Activated CD4-positive, alpha-beta T cell treated with anti-CD3 and anti-CD28 coated beads for 36 hours (primary cell): ENCODE measurements around the gene THBS4. TPM values are rescaled to one million over a fixed set of nuclear protein-coding genes. Genes with fewer than 3 reads are reported as not detected.
"Not testable (repeated sequence)": the region's sequence is repeated elsewhere in the genome, so short reads cannot be mapped to it uniquely, and the experiment has no call there.

Experiments
- ATAC-seq: fragments of 200-7000 bp; cut with Tn5 transposase; one replicate; pipeline ENCODE4 v1.10.0; 2021; ENCODE audit warnings: mild to moderate bottlenecking, moderate library complexity
- CTCF ChIA-PET: fragments of 350-600 bp; sonication (Branson Sonifier 250); formaldehyde crosslinking; loops from one replicate; lab custom pipeline; 2021; ENCODE audit warnings: antibody characterized with exemption; lab: Charles Lee
- POLR2A ChIA-PET: fragments of 350-600 bp; sonication (Branson Sonifier 250); formaldehyde crosslinking; loops from one replicate; lab custom pipeline; 2021; ENCODE audit warnings: antibody characterized with exemption, inconsistent platforms; lab: Charles Lee
- DNase-seq: peaks from one replicate; pipeline ENCODE4 v3.0.0-alpha.2; 2020
- H3K27ac Mint-ChIP-seq: one replicate; pipeline ENCODE4 v1.8.0; 2021; ENCODE audit warnings: mixed read lengths
- H3K27me3 Mint-ChIP-seq: one replicate; pipeline ENCODE4 v1.8.0; 2021; ENCODE audit warnings: mixed read lengths
- H3K36me3 Mint-ChIP-seq: one replicate; pipeline ENCODE4 v1.8.0; 2021; ENCODE audit warnings: low read depth, mixed read lengths
- H3K4me1 Mint-ChIP-seq: one replicate; pipeline ENCODE4 v1.8.0; 2021; ENCODE audit warnings: mixed read lengths
- H3K4me3 Mint-ChIP-seq: one replicate; pipeline ENCODE4 v1.8.0; 2021; ENCODE audit warnings: mild to moderate bottlenecking, moderate library complexity, mixed read lengths
- H3K9me3 Mint-ChIP-seq: one replicate; pipeline ENCODE4 v1.8.0; 2021; ENCODE audit warnings: low read depth, mixed read lengths
- intact Hi-C, 2 experiments: fragments of 100-400 bp; cut with DNase I in 1 of 2; cut with micrococcal nuclease in 1 of 2; formaldehyde crosslinking; loops; one replicate each; pipeline versions ENCODE4 v1.14.2 to v1.15.1; 2022 to 2024; cut with DNase I, micrococcal nuclease
- total RNA-seq, 2 experiments: library from RNA; stranded (reverse); gene quantifications; one replicate each; pipeline ENCODE4 v1.2.3, GENCODE V29; 2021

Gene THBS4
- total RNA-seq, 2 experiments from 2014 or later: 2.1 to 2.3 TPM

DNA sequence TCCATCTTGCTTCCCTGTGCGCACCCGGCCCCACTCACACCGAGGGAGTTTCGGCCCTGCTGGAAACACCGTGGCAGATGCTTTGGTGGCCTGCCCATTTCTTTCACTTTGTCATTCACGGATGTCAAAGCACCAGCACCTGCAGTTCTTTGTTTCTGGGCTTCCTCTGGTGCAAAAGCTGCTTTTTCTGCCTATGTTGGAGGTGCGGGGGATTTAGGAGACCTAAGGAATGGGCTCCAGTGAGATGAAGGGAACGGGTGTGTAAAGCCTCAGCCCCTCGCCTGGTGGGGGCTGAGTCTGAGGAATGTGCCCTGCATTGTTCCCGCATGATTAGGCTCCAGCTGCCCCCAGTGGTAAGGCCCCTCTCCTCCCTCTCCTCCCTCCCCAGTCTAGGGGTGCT, 62.3 kb downstream of the THBS4 start:
- Mint-ChIP-seq H3K27ac (no peak overlapping the region), H3K27me3 (no peaks in the 10 kb centered on the region), H3K36me3 (no peaks in the 10 kb centered on the region), H3K4me3 (no peak overlapping the region), H3K4me1 (peaks cover 20% of the 10 kb centered on the region), H3K9me3 (no peaks in the 10 kb centered on the region)
- ChIA-PET POLR2A (interaction anchor here (0.6 kb wide), 1 partner anchor 190 kb away, joined by 3 read pairs; no protein-coding TSS in a partner anchor), CTCF (interaction anchor here (0.6 to 1.0 kb wide), 3 partner anchors 56 to 183 kb away, joined by 3 to 4 read pairs (median 3); no protein-coding TSS in a partner anchor)
- DNase-seq: no peak
- ATAC-seq: no peak
- intact Hi-C loops: no loop called here

DNA sequence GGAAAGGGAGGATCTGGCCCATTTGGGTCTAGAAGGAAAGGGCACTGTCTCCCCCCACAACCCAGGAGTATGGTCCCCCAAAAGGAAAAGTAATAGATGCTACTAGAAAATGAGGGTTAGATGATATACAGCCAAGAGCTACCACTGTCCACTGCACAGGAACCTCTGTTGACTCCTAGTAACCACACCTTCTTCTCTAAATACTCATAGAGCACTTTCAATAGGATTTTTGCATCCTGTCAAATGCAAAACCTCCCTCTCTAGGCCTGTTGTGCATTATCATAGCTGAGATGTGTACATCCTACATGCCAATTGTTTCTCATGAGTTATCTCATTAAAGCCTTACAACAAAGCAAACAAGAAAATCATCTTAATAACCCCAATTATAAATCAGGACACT, 66.8 kb downstream of the THBS4 start:
- POLR2A ChIA-PET: no interaction called here
- no peak overlapping the region for H3K27ac Mint-ChIP-seq
- intact Hi-C loops: no loop called here
- H3K9me3 Mint-ChIP-seq: no peaks in the 10 kb centered on the region
- ATAC-seq (no peak), DNase-seq (no peak)
- no peak overlapping the region for H3K4me3 Mint-ChIP-seq
- H3K27me3 Mint-ChIP-seq: no peaks in the 10 kb centered on the region
- peaks cover 2% of the 10 kb centered on the region for H3K36me3 Mint-ChIP-seq
- CTCF ChIA-PET: interaction anchor here (0.8 to 4.2 kb wide), 3 partner anchors 10 to 215 kb away, joined by 3 to 20 read pairs (median 3); no protein-coding TSS in a partner anchor
- peaks cover 28% of the 10 kb centered on the region for H3K4me1 Mint-ChIP-seq

DNA sequence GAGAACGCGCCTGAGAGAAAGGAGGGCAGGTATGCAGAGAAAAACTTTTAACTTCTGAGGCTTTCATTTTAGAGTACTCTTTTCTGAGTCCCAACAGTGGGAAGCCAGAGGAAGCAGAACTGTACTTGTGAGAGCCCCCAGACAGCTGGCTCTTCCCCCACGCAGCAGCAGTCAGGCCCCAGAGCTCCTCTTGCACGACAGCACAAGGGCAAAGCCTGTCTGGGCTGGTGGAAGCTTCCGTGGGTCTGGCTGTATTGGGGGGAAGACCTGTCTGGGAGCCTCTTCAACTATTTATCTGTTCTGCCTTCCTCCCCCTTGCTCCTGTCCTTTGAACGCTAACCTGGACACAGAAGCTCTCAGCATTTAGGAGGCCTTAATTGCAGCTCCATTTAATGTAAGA, 68.2 kb downstream of the THBS4 start:
- no peak overlapping the region for H3K27ac Mint-ChIP-seq
- intact Hi-C loops: no loop called here
- no peak overlapping the region for H3K4me3 Mint-ChIP-seq
- H3K4me1 Mint-ChIP-seq: peaks cover 30% of the 10 kb centered on the region
- H3K27me3 Mint-ChIP-seq: no peaks in the 10 kb centered on the region
- ChIA-PET CTCF (interaction anchor here (0.5 to 4.2 kb wide), 7 partner anchors 11 to 181 kb away, joined by 3 to 20 read pairs (median 4); no protein-coding TSS in a partner anchor), POLR2A (no interaction called here)
- DNase-seq: no peak
- H3K36me3 Mint-ChIP-seq: peaks cover 2% of the 10 kb centered on the region
- H3K9me3 Mint-ChIP-seq: no peaks in the 10 kb centered on the region
- no peak for ATAC-seq

DNA sequence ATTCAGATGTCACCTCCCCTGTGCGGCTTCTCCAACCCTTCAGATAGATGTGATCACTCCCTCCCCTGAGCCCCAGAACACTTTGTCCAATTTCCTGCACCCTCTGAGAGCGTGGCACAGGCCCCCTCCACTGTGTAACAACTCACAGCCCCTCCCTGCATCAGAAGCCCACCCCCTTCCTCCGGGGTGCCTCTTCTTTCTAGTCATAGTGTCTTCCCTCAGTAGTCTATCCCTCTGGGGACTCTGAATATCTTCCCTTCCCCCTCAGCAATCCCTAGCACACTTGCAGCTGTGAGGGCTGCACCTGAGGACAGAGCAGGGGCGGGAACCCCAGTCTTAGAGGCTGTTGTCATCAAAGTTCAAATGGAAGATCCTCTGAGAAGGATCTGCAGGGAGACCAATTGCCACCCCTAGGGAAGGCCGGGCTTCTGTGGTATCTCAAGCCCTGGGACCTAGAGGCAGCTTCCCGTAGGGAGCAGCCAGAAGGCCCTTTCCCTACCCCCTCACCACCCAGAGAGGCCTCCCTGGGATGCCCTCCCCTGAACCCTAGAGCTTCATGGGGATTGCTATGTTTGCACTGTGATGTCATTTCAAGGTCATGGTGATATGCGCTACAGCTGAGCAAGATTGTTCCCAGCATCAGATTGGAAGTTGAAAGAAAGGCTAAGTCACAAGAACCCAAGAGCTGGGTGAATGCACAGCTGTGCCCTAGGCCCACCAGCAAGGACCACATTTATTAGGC, 70.7 kb downstream of the THBS4 start:
- Mint-ChIP-seq H3K27me3 (no peaks in the 10 kb centered on the region), H3K4me1 (peaks cover 27% of the 10 kb centered on the region), H3K36me3 (peaks cover 2% of the 10 kb centered on the region), H3K9me3 (no peaks in the 10 kb centered on the region), H3K27ac (no peak overlapping the region), H3K4me3 (no peak overlapping the region)
- intact Hi-C loops: no loop called here
- CTCF ChIA-PET: interaction anchor here (0.6 to 1.1 kb wide), 4 partner anchors 12 to 202 kb away, joined by 3 to 4 read pairs (median 4); no protein-coding TSS in a partner anchor
- POLR2A ChIA-PET: no interaction called here
- DNase-seq (peak; percentile 27), ATAC-seq (peak; percentile 63)

GRCh38 chr5:80106916-80107315, 71.8 kb downstream of the THBS4 start:
- Mint-ChIP-seq H3K36me3 (peaks cover 2% of the 10 kb centered on the region), H3K9me3 (no peaks in the 10 kb centered on the region), H3K27ac (no peak overlapping the region), H3K27me3 (no peaks in the 10 kb centered on the region), H3K4me1 (peaks cover 23% of the 10 kb centered on the region), H3K4me3 (no peak overlapping the region)
- DNase-seq (no peak), ATAC-seq (no peak)
- ChIA-PET CTCF (interaction anchor here (0.7 to 1.1 kb wide), 3 partner anchors 11 to 90 kb away, joined by 3 to 4 read pairs (median 4); no protein-coding TSS in a partner anchor), POLR2A (no interaction called here)
- intact Hi-C loops: no loop called here

DNA sequence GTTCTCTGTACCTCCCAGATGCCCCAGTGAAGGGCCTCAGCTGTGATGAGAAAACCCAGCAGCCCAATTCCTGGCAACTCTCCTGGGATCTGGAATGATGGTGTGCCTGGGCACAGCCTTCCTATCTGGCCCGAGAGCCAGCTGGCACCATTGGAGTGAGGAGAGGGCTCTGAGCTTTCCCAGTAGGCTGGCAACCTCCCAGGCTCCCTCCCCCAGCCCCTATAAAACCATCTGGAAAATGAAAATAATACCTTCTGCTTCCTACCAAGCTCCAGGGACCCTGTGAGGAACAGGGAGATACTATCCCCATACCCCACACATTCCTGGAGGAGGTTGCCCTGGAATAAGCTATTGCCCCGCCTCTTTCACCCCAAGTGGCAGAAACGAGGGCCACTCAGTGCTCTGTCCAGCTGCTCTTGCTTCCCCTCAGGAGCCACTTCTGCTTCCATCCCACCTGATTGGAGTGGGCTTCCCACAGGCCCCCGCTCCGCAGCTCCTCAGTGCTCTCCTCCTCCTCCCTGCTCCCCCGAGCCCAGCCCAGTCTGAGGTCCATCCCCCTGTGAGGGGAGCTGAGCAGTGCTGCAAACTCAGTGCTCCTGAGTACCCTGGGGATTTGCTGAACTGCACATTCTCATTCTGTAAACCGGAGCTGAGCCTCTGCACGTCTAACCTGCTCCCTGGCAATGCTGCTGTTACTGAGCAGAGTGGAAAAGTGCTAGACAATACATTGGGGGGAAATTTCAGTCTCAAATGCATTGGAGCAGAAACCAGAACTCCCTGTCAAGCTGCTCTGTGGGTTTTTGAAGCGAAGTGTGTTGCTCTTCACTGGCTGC, 74.7 kb downstream of the THBS4 start:
- CTCF ChIA-PET: interaction anchor here (0.7 to 1.5 kb wide), 4 partner anchors 13 to 159 kb away, joined by 3 to 6 read pairs (median 4); no protein-coding TSS in a partner anchor
- H3K4me3 Mint-ChIP-seq: no peak overlapping the region
- intact Hi-C loops: no loop called here
- no peak overlapping the region for H3K27ac Mint-ChIP-seq
- ATAC-seq (no peak), DNase-seq (no peak)
- H3K4me1 Mint-ChIP-seq: peaks cover 24% of the 10 kb centered on the region
- peaks cover 15% of the 10 kb centered on the region for H3K36me3 Mint-ChIP-seq
- H3K9me3 Mint-ChIP-seq: peaks cover 6% of the 10 kb centered on the region
- POLR2A ChIA-PET: no interaction called here
- no peaks in the 10 kb centered on the region for H3K27me3 Mint-ChIP-seq

GRCh38 chr5:80111376-80111990, 76.3 kb downstream of the THBS4 start:
- peaks cover 19% of the 10 kb centered on the region for H3K4me1 Mint-ChIP-seq
- ATAC-seq, H3K27me3 Mint-ChIP-seq, DNase-seq, H3K27ac Mint-ChIP-seq, CTCF ChIA-PET, POLR2A ChIA-PET, intact Hi-C loops, H3K4me3 Mint-ChIP-seq, H3K9me3 Mint-ChIP-seq: not testable (repeated sequence)
- peaks cover 15% of the 10 kb centered on the region for H3K36me3 Mint-ChIP-seq

GRCh38 chr5:80114860-80115259, 79.7 kb downstream of the THBS4 start:
- peaks cover 10% of the 10 kb centered on the region for H3K9me3 Mint-ChIP-seq
- no peak overlapping the region for H3K27ac Mint-ChIP-seq
- ChIA-PET POLR2A (no interaction called here), CTCF (interaction anchor here (0.6 kb wide), 1 partner anchor 61 kb away, joined by 3 read pairs; no protein-coding TSS in a partner anchor)
- ATAC-seq (no peak), DNase-seq (no peak)
- no peaks in the 10 kb centered on the region for H3K27me3 Mint-ChIP-seq
- no peak overlapping the region for H3K4me3 Mint-ChIP-seq
- intact Hi-C loops: no loop called here
- H3K36me3 Mint-ChIP-seq: peaks cover 24% of the 10 kb centered on the region
- H3K4me1 Mint-ChIP-seq: peaks cover 26% of the 10 kb centered on the region

- Mint-ChIP-seq H3K27ac (no peak overlapping the region), H3K27me3 (no peaks in the 10 kb centered on the region), H3K36me3 (peaks cover 24% of the 10 kb centered on the region), H3K9me3 (peaks cover 10% of the 10 kb centered on the region), H3K4me3 (no peak overlapping the region), H3K4me1 (peaks cover 26% of the 10 kb centered on the region)
- ChIA-PET CTCF (interaction anchor here (0.6 to 1.4 kb wide), 4 partner anchors 24 to 455 kb away, joined by 3 to 6 read pairs (median 4); no protein-coding TSS in a partner anchor), POLR2A (no interaction called here)
- DNase-seq (no peak), ATAC-seq (no peak)
- intact Hi-C loops: no loop called here
Observed at GRCh38 chr5:80116000-80116399, 80.9 kb downstream of the THBS4 start.

GRCh38 chr5:80116465-80116864, 81.3 kb downstream of the THBS4 start:
- ChIA-PET CTCF (interaction anchor here (0.6 to 1.8 kb wide), 8 partner anchors 9 to 456 kb away, joined by 3 to 8 read pairs (median 3); partner anchors contain the start of gene SERINC5), POLR2A (no interaction called here)
- intact Hi-C loops: no loop called here
- Mint-ChIP-seq H3K4me3 (no peak overlapping the region), H3K27ac (no peak overlapping the region), H3K4me1 (peaks cover 26% of the 10 kb centered on the region), H3K9me3 (peaks cover 10% of the 10 kb centered on the region), H3K36me3 (peaks cover 25% of the 10 kb centered on the region), H3K27me3 (no peaks in the 10 kb centered on the region)
- no peak for ATAC-seq
- DNase-seq: no peak

- no peak for DNase-seq
- ChIA-PET CTCF (interaction anchor here (0.8 to 1.8 kb wide), 7 partner anchors 8 to 190 kb away, joined by 3 to 8 read pairs (median 4); no protein-coding TSS in a partner anchor), POLR2A (no interaction called here)
- H3K27me3 Mint-ChIP-seq: no peaks in the 10 kb centered on the region
- H3K36me3 Mint-ChIP-seq: peaks cover 24% of the 10 kb centered on the region
- intact Hi-C loops: no loop called here
- no peak overlapping the region for H3K4me3 Mint-ChIP-seq
- H3K4me1 Mint-ChIP-seq: peaks cover 29% of the 10 kb centered on the region
- peak; percentile 36 for ATAC-seq
- peak overlapping the region; percentile 16 for H3K27ac Mint-ChIP-seq
- H3K9me3 Mint-ChIP-seq: peaks cover 10% of the 10 kb centered on the region
Observed at GRCh38 chr5:80117446-80117845, 82.3 kb downstream of the THBS4 start.
